Measurements from ENCODE around the gene COMMD4. TPM values are rescaled to one million over a fixed set of nuclear protein-coding genes. Genes with fewer than 3 reads are reported as not detected.
"Not testable (repeated sequence)": the region's sequence is repeated elsewhere in the genome, so short reads cannot be mapped to it uniquely, and the experiment has no call there.

COMMD4 gene
- total RNA-seq, 2 donors from 2014 or later, result 153 to 156 TPM

DNA sequence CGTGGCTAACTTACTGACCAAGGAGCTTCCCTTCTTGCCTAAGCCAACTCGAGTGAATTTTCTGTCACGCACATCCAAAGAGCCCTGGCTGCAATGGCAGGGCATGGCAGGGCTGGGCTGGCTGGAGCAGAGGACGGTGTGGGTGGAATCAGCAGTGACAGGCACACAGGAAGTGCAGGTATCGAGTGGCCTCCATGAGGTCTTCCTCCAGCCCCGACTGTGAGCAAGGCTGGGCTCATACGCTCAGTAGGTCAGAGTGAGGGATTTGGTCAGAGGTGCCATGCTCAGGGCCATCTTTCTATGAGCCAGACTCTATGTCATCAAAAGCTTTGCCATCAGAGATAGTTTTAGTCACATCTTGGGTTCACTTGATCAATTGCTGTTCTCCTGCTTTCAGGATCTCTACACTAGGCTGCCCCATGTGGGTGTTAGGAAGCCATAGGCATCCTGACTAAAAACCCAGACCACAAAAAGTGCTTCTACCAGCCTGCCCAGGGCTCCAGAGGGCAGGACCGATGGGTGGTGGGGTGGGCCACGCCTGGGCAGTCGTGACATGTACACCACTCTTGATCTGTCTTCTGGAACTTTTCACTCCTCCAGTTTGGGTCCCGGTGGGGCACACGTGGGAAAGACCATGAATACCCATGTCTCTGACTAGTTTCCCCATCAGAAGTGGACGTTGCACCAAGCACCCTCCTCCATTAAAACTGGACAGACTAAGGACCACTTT lies 22.6 kb upstream of the COMMD4 start:
- peak; percentile 19 for DNase-seq
- Mint-ChIP-seq H3K9me3 (no peaks in the 10 kb centered on the region), H3K4me3 (no peak overlapping the region), H3K4me1 (no peaks in the 10 kb centered on the region), H3K27ac (no peak overlapping the region), H3K36me3 (ENCODE audit: low read depth) (no peaks in the 10 kb centered on the region), H3K27me3 (ENCODE audit: insufficient read depth) (peaks cover 12% of the 10 kb centered on the region)
- H3K4me3 ChIP-seq (ENCODE audit: low read length), result no peak overlapping the region
- H3K36me3 ChIP-seq (ENCODE audit: control insufficient read depth, insufficient read depth, low read length), result no peaks in the 10 kb centered on the region
- H3K27me3 ChIP-seq (ENCODE audit: control insufficient read depth, insufficient read depth, low read length, poor library complexity, severe bottlenecking), result no peaks in the 10 kb centered on the region
- no peaks in the 10 kb centered on the region for H3K4me1 ChIP-seq (ENCODE audit: control insufficient read depth, insufficient read depth, low read length)
- H3K27ac ChIP-seq (ENCODE audit: low read depth, low read length), result no peak overlapping the region
- TF ChIP-seq CTCF (conservative IDR thresholded peaks at IDR 0.05), result no peak
- no peaks in the 10 kb centered on the region for H3K9me3 ChIP-seq (ENCODE audit: control insufficient read depth, low read length)
- H3K9ac ChIP-seq (ENCODE audit: extremely low read depth, low read length, poor library complexity, severe bottlenecking), result no peak overlapping the region
- 89 to 92% methylated on average over 7 to 13 of the region's 13 CpGs for WGBS, 2 experiments (ENCODE audit: insufficient coverage in 1 of 2, insufficient read length in 1 of 2)

DNA sequence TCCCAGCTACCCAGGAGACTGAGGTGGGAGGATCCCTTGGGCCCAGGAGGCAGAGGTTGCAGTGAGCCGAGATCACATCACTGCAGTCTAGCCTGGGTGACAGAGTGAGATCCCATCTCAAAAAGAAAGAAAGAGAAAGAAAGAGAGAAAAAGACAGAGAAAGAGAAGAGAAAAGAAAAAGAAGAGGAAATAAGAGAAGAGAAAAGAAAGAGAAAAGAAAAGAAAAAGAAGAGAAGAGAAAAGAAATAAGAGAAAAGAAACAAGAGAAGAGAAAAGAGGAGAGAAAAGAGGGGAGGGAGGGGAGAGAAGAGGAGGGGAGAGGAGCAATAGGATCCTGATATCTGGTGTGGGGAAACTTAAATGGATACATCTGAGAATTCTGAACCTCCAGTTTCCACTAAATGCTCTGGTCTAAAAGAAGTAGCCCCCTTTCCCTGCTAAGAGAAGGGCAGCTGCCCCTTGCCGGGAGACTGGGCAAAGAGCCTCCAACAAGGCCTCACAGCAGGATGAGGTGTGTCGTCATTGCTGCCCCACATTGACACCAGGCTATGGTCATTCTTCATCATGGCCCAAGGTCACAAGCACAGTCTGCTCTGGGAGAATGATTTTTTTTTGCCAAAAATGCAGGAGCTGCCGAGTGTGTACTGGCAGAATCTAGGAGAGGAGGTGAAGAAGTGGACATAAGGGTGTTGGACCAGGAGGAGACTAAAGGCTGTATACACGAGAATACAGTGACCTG lies 21.1 kb upstream of the COMMD4 start:
- no peaks in the 10 kb centered on the region for H3K4me1 ChIP-seq (ENCODE audit: control insufficient read depth, insufficient read depth, low read length)
- H3K4me3 ChIP-seq (ENCODE audit: low read length), result no peak overlapping the region
- no peaks in the 10 kb centered on the region for H3K9me3 ChIP-seq (ENCODE audit: control insufficient read depth, low read length)
- Mint-ChIP-seq H3K9me3 (no peaks in the 10 kb centered on the region), H3K27ac (no peak overlapping the region), H3K4me3 (no peak overlapping the region), H3K36me3 (ENCODE audit: low read depth) (no peaks in the 10 kb centered on the region), H3K27me3 (ENCODE audit: insufficient read depth) (peaks cover 14% of the 10 kb centered on the region), H3K4me1 (no peaks in the 10 kb centered on the region)
- WGBS, 2 experiments (ENCODE audit: insufficient coverage in 1 of 2, insufficient read length in 1 of 2), result 85 to 89% methylated on average over 5 of the region's 5 CpGs
- no peaks in the 10 kb centered on the region for H3K27me3 ChIP-seq (ENCODE audit: control insufficient read depth, insufficient read depth, low read length, poor library complexity, severe bottlenecking)
- H3K27ac ChIP-seq (ENCODE audit: low read depth, low read length), result no peak overlapping the region
- no peak for TF ChIP-seq CTCF (conservative IDR thresholded peaks at IDR 0.05)
- DNase-seq, result peak; percentile 5
- no peaks in the 10 kb centered on the region for H3K36me3 ChIP-seq (ENCODE audit: control insufficient read depth, insufficient read depth, low read length)
- no peak overlapping the region for H3K9ac ChIP-seq (ENCODE audit: extremely low read depth, low read length, poor library complexity, severe bottlenecking)

DNA sequence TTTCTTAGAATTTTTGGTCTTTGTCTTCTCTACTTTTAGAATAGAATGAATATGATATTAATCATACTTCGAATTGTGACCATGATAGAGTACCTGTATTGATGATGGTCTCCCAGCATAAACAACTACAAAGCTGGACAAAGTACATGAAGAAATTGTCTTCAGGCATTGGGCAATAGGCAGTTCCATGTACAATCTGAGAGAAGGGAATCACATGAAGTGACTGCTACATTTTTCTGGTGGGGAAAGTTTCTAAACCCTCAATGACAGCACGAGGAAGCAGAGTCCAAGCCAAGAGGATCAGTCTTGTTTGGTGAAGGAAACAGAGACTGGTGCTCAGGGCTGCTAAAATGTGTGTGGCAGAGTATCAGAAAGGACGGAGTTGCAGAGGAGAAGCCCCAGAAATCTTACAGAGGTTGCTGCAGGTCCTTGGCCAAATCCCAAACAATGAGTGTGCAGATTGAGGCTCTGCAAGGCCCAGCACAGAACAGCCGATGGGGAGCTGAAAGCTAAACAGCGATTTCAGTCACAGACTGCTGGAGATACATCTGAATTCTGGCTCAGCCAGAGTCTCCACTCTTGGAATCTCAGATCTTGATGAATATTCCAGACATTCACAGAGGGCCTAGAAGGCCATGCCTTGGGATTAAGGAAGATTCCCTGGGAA lies 16.5 kb upstream of the COMMD4 start:
- H3K4me1 ChIP-seq (ENCODE audit: control insufficient read depth, insufficient read depth, low read length); H3K4me1 Mint-ChIP-seq; H3K9me3 Mint-ChIP-seq; DNase-seq; H3K27ac Mint-ChIP-seq; H3K27me3 ChIP-seq (ENCODE audit: control insufficient read depth, insufficient read depth, low read length, poor library complexity, severe bottlenecking); H3K27ac ChIP-seq (ENCODE audit: low read depth, low read length); H3K9me3 ChIP-seq (ENCODE audit: control insufficient read depth, low read length); H3K4me3 ChIP-seq (ENCODE audit: low read length); H3K9ac ChIP-seq (ENCODE audit: extremely low read depth, low read length, poor library complexity, severe bottlenecking); H3K36me3 Mint-ChIP-seq (ENCODE audit: low read depth); H3K4me3 Mint-ChIP-seq; H3K36me3 ChIP-seq (ENCODE audit: control insufficient read depth, insufficient read depth, low read length): not testable (repeated sequence)
- WGBS, 2 experiments (ENCODE audit: insufficient coverage in 1 of 2, insufficient read length in 1 of 2), result 89 to 93% methylated on average over 3 to 5 of the region's 5 CpGs
- peaks cover 15% of the 10 kb centered on the region for H3K27me3 Mint-ChIP-seq (ENCODE audit: insufficient read depth)
